ENCODE data around the gene SPINK2.

The SPINK2 gene

GRCh38 chr4:56786955-56787354 is 34.5 kb downstream of the SPINK2 start:
- TF ChIP-seq MAX (IDR thresholded peaks at IDR 0.05; ENCODE audit: low read depth, low read length) (no peak), POLR2A (IDR thresholded peaks at IDR 0.05; ENCODE audit: extremely low read depth, insufficient read length) (no peak), MYC (IDR thresholded peaks at IDR 0.05; ENCODE audit: low read depth, low read length) (no peak)
- TF ChIP-seq, protein P1, sequence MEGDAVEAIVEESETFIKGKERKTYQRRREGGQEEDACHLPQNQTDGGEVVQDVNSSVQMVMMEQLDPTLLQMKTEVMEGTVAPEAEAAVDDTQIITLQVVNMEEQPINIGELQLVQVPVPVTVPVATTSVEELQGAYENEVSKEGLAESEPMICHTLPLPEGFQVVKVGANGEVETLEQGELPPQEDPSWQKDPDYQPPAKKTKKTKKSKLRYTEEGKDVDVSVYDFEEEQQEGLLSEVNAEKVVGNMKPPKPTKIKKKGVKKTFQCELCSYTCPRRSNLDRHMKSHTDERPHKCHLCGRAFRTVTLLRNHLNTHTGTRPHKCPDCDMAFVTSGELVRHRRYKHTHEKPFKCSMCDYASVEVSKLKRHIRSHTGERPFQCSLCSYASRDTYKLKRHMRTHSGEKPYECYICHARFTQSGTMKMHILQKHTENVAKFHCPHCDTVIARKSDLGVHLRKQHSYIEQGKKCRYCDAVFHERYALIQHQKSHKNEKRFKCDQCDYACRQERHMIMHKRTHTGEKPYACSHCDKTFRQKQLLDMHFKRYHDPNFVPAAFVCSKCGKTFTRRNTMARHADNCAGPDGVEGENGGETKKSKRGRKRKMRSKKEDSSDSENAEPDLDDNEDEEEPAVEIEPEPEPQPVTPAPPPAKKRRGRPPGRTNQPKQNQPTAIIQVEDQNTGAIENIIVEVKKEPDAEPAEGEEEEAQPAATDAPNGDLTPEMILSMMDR (IDR thresholded peaks at IDR 0.05; ENCODE audit: low read depth, low read length): no peak
- no peak for DNase-seq (ENCODE audit: low read depth)
- H3K4me3 ChIP-seq (ENCODE audit: low read depth, low read length): no peak overlapping the region

DNA sequence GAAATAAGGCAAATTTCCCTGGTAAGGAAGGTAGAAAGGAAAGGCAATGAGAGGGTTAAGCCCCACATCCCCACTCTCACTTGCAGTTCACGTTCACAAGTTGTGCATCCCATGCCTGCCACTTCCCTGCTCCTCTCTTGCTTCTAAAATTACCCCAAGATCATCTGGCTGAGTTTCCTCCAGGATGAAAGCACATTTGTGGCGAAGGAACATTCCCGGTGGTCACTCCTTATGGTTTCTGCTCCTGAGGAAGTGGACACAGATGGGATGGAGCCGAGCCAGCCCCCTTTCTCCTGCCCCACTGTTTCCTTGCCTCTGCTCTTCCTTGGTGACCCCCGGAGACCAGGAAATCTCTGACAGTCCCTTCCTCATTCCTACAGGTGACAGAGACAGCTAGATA is 37.5 kb downstream of the SPINK2 start:
- DNase-seq (ENCODE audit: low read depth): no peak
- H3K4me3 ChIP-seq (ENCODE audit: low read depth, low read length): no peak overlapping the region

DNA sequence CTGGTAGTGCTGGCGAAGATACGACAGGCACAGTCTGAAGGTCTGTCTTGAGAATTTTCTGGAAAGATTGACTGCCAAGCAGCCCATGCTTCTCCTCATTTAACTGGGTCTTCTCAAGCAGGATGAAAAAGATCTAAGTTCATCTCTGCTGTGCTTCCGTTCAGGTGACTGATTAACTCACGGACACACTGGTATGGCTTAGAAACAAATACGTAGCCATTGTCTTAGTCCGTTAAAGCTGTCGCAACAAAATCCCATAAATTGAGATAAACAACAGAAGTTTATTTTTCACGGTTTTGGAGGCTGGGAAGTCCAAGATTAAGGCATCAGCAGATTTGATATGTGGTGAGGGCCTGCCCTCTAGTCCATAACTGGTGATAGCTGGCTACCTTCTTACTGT is 39.5 kb downstream of the SPINK2 start:
- no peak for TF ChIP-seq MYC (IDR thresholded peaks at IDR 0.05; ENCODE audit: low read depth, low read length)
- no peak for TF ChIP-seq POLR2A (IDR thresholded peaks at IDR 0.05; ENCODE audit: extremely low read depth, insufficient read length)
- TF ChIP-seq, protein P1 (IDR thresholded peaks at IDR 0.05; ENCODE audit: low read depth, low read length): no peak
- TF ChIP-seq MAX (IDR thresholded peaks at IDR 0.05; ENCODE audit: low read depth, low read length): no peak
- H3K4me3 ChIP-seq (ENCODE audit: low read depth, low read length): no peak overlapping the region
- DNase-seq (ENCODE audit: low read depth): no peak

More for the DNA sequence above, 37.5 kb downstream of the SPINK2 start:
- TF ChIP-seq, protein P1 (IDR thresholded peaks at IDR 0.05; ENCODE audit: low read depth, low read length): no peak
- no peak for TF ChIP-seq MAX (IDR thresholded peaks at IDR 0.05; ENCODE audit: low read depth, low read length)
- no peak for TF ChIP-seq POLR2A (IDR thresholded peaks at IDR 0.05; ENCODE audit: extremely low read depth, insufficient read length)
- TF ChIP-seq MYC (IDR thresholded peaks at IDR 0.05; ENCODE audit: low read depth, low read length): no peak

DNA sequence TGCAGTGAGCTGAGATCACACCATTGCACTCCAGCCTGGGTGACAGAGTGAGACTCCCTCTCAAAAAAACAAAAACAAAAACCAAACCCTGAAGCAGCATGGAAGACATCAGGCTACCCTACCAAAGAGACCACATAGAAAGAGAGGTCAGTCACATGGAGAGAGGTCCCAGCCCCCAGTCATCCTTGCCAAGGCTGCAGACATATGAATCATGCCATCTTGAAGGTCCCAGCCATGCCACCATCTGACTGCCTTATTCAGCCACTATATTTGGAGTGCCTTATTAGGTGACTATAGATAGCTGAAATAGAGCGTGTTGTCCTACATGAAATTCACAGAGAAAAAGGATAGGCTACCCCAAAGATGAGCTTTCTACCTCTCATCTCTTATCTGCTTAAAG is 48.2 kb downstream of the SPINK2 start:
- DNase-seq (ENCODE audit: low read depth): no peak
- no peak overlapping the region for H3K4me3 ChIP-seq (ENCODE audit: low read depth, low read length)
- TF ChIP-seq POLR2A (IDR thresholded peaks at IDR 0.05; ENCODE audit: extremely low read depth, insufficient read length) (no peak), MAX (IDR thresholded peaks at IDR 0.05; ENCODE audit: low read depth, low read length) (no peak), MYC (IDR thresholded peaks at IDR 0.05; ENCODE audit: low read depth, low read length) (no peak)
- TF ChIP-seq, protein P1 (IDR thresholded peaks at IDR 0.05; ENCODE audit: low read depth, low read length): no peak

DNA sequence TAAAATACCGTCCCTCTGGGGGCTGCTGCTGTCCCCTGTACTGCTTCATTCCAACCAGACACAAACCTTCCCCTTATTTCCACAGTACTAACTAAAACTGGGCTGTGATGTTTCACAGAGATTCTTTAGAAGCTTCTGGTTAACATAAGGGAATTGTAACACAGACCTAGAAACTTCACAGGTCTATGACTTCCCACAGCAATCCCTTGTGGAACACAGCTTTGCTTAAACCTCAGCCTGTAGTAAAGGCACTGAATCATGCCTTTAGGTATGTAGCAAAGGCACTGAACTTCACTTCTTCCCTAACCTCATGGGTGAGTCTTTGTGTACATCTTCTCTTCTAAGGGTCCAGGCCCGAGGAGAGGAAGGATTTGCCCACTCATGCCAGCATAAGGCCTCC is 49.4 kb downstream of the SPINK2 start:
- TF ChIP-seq, protein P1 (IDR thresholded peaks at IDR 0.05; ENCODE audit: low read depth, low read length): no peak
- TF ChIP-seq POLR2A (IDR thresholded peaks at IDR 0.05; ENCODE audit: extremely low read depth, insufficient read length) (no peak), MYC (IDR thresholded peaks at IDR 0.05; ENCODE audit: low read depth, low read length) (no peak), MAX (IDR thresholded peaks at IDR 0.05; ENCODE audit: low read depth, low read length) (no peak)
- H3K4me3 ChIP-seq (ENCODE audit: low read depth, low read length): no peak overlapping the region
- DNase-seq (ENCODE audit: low read depth): no peak

GRCh38 chr4:56768763-56769162 is 52.7 kb downstream of the SPINK2 start:
- TF ChIP-seq MAX (IDR thresholded peaks at IDR 0.05; ENCODE audit: low read depth, low read length) (no peak), MYC (IDR thresholded peaks at IDR 0.05; ENCODE audit: low read depth, low read length) (no peak), POLR2A (IDR thresholded peaks at IDR 0.05; ENCODE audit: extremely low read depth, insufficient read length) (no peak)
- TF ChIP-seq, protein P1 (IDR thresholded peaks at IDR 0.05; ENCODE audit: low read depth, low read length): no peak
- DNase-seq (ENCODE audit: low read depth): no peak
- H3K4me3 ChIP-seq (ENCODE audit: low read depth, low read length): no peak overlapping the region
